Neuronal stem cell (in vitro differentiated cells): ENCODE measurements around the gene CD164L2.
"Not testable (repeated sequence)": the region's sequence is repeated elsewhere in the genome, so short reads cannot be mapped to it uniquely, and the experiment has no call there.

ENCODE experiments used
- DNase-seq: peaks from one replicate; pipeline ENCODE4 v3.0.0-alpha.2; 2013; ENCODE audit warnings: low spot score
- H2AFZ ChIP-seq: one replicate; pipeline ENCODE4 v1.6.1; 2013; ENCODE audit warnings: mild to moderate bottlenecking, low read length, inconsistent platforms
- H2AK5ac ChIP-seq: 2 replicates; pipeline ENCODE4 v1.6.1; 2013; ENCODE audit warnings: low read depth, mild to moderate bottlenecking, inconsistent platforms, low read length, moderate library complexity, mixed read lengths
- H2BK120ac ChIP-seq: 2 replicates; pipeline ENCODE4 v1.6.1; 2013; ENCODE audit warnings: low read depth, mild to moderate bottlenecking, inconsistent platforms, low read length, moderate library complexity, mixed read lengths
- H2BK12ac ChIP-seq: one replicate; pipeline ENCODE4 v1.6.1; 2013; ENCODE audit warnings: low read length, inconsistent platforms
- H2BK15ac ChIP-seq: 2 replicates; pipeline ENCODE4 v1.6.1; 2013; ENCODE audit warnings: mild to moderate bottlenecking, low read length, inconsistent platforms, mixed read lengths
- H2BK5ac ChIP-seq: one replicate; pipeline ENCODE4 v1.6.1; 2013; ENCODE audit warnings: inconsistent platforms, mild to moderate bottlenecking, low read length, moderate library complexity
- H3K14ac ChIP-seq: one replicate; pipeline ENCODE4 v1.6.1; 2013; ENCODE audit warnings: low read length, inconsistent platforms
- H3K18ac ChIP-seq: 2 replicates; pipeline ENCODE4 v1.6.1; 2013; ENCODE audit warnings: low read length, inconsistent platforms
- H3K23ac ChIP-seq: 2 replicates; pipeline ENCODE4 v1.6.1; 2013; ENCODE audit warnings: low read depth, mild to moderate bottlenecking, mixed read lengths, low read length, inconsistent platforms; ENCODE audit not compliant: poor library complexity
- H3K27ac ChIP-seq: replicated peaks from 3 replicates; pipeline ENCODE4 v1.5.1; 2013; ENCODE audit warnings: low read length, inconsistent platforms
- H3K27me3 ChIP-seq, 3 experiments: 2 replicates each; pipeline ENCODE4 v1.6.1; 2013; ENCODE audit warnings: low read length in 3 of 3, mild to moderate bottlenecking in 2 of 3, inconsistent platforms in 1 of 3, low read depth in 1 of 3, mixed read lengths in 1 of 3, moderate library complexity in 1 of 3; ENCODE audit not compliant: control insufficient read depth in 3 of 3, insufficient read depth in 3 of 3
- H3K36me3 ChIP-seq, 2 donors: replicated peaks in 1 of 2; 2 replicates each; pipeline ENCODE4 v1.6.1; 2013; ENCODE audit warnings: low read length in 2 of 2; ENCODE audit not compliant: control insufficient read depth in 2 of 2, insufficient read depth in 2 of 2
- H3K4ac ChIP-seq: 2 replicates; pipeline ENCODE4 v1.6.1; 2013; ENCODE audit warnings: inconsistent platforms, mild to moderate bottlenecking, low read length, moderate library complexity
- H3K4me1 ChIP-seq, 2 donors: 1 replicate in 1 of 2; 2 replicates in 1 of 2; pipeline ENCODE4 v1.6.1; 2013; ENCODE audit warnings: low read length in 2 of 2, low read depth in 1 of 2; ENCODE audit not compliant: control insufficient read depth in 2 of 2, insufficient read depth in 1 of 2
- H3K4me2 ChIP-seq: one replicate; pipeline ENCODE4 v1.6.1; 2013; ENCODE audit warnings: mild to moderate bottlenecking, low read length, inconsistent platforms; ENCODE audit not compliant: insufficient read depth, poor library complexity, severe bottlenecking
- H3K4me3 ChIP-seq, 2 donors: 2 replicates each; pipeline ENCODE4 v1.5.1; 2013; ENCODE audit warnings: low read length in 2 of 2, mild to moderate bottlenecking in 2 of 2, inconsistent platforms in 1 of 2, moderate library complexity in 1 of 2
- H3K79me1 ChIP-seq: one replicate; pipeline ENCODE4 v1.6.1; 2013; ENCODE audit warnings: low read depth, mild to moderate bottlenecking, inconsistent platforms, low read length, moderate library complexity
- H3K9ac ChIP-seq: one replicate; pipeline ENCODE4 v1.6.1; 2013; ENCODE audit warnings: mild to moderate bottlenecking, low read depth, low read length, inconsistent platforms; ENCODE audit not compliant: poor library complexity
- H3K9me3 ChIP-seq, 2 donors: replicated peaks in 1 of 2; 2 replicates each; pipeline versions ENCODE3 to v1.6.1; 2013; ENCODE audit warnings: low read length in 2 of 2, mild to moderate bottlenecking in 2 of 2, inconsistent platforms in 1 of 2, low read depth in 1 of 2, mixed read lengths in 1 of 2, moderate library complexity in 1 of 2; ENCODE audit not compliant: control insufficient read depth in 2 of 2, insufficient read depth in 1 of 2
- H4K8ac ChIP-seq: one replicate; pipeline ENCODE4 v1.6.1; 2013; ENCODE audit warnings: low read depth, mild to moderate bottlenecking, inconsistent platforms, low read length, moderate library complexity
- H4K91ac ChIP-seq: one replicate; pipeline ENCODE4 v1.6.1; 2013; ENCODE audit warnings: low read length, low read depth, mild to moderate bottlenecking, inconsistent platforms; ENCODE audit not compliant: poor library complexity
- WGBS, 2 donors: extraction: QIAGEN DNeasy Blood & Tissue Kit; methylation state at CpG; one replicate each; pipeline ENCODE4 v1.1.7; 2013; ENCODE audit warnings: missing lambda C conversion rate in 2 of 2, mixed read lengths in 1 of 2; ENCODE audit not compliant: insufficient read length in 2 of 2, insufficient replicate concordance in 1 of 2; ENCODE audit errors: extremely low coverage in 2 of 2; 5-methylcytosine and 5-hydroxymethylcytosine counted together

The CD164L2 gene

GRCh38 chr1:27409669-27410068 lies 26.5 kb upstream of the CD164L2 start:
- H3K36me3 ChIP-seq, result peaks cover 27 to 86% of the 10 kb centered on the region in 2 donors
- WGBS, 2 donors, result no CpG with 5 or more reads among the region's 11 CpGs

GRCh38 chr1:27408151-27408550 lies 25.0 kb upstream of the CD164L2 start:
- H2BK5ac ChIP-seq, result no peak overlapping the region
- H3K79me1 ChIP-seq, result no peaks in the 10 kb centered on the region
- no peak overlapping the region for H3K27ac ChIP-seq
- no CpG with 5 or more reads among the region's 9 CpGs for WGBS, 2 donors
- no peaks in the 10 kb centered on the region for H3K27me3 ChIP-seq
- H3K4ac ChIP-seq, result no peak overlapping the region
- no peak for DNase-seq
- no peak overlapping the region for H2AFZ ChIP-seq
- peak overlapping the region; percentile 30 for H2AK5ac ChIP-seq
- H2BK120ac ChIP-seq, result no peak overlapping the region
- no peak overlapping the region for H3K14ac ChIP-seq
- peaks cover 19 to 32% of the 10 kb centered on the region in 2 donors for H3K4me1 ChIP-seq
- no peak overlapping the region for H3K4me2 ChIP-seq
- H2BK15ac ChIP-seq, result no peak overlapping the region
- no peak overlapping the region for H4K8ac ChIP-seq
- peak overlapping the region; percentile 15 for H3K18ac ChIP-seq
- H3K36me3 ChIP-seq, result peaks cover 20 to 74% of the 10 kb centered on the region in 2 donors
- no peak overlapping the region for H3K4me3 ChIP-seq
- H3K9me3 ChIP-seq, result no peaks in the 10 kb centered on the region
- H2BK12ac ChIP-seq, result no peak overlapping the region
- no peak overlapping the region for H3K9ac ChIP-seq
- no peak overlapping the region for H4K91ac ChIP-seq
- H3K23ac ChIP-seq, result no peak overlapping the region

More at GRCh38 chr1:27409669-27410068, 26.5 kb upstream of the CD164L2 start:
- Histone ChIP-seq H3K18ac (no peak overlapping the region), H3K4me1 (peaks cover 13 to 25% of the 10 kb centered on the region in 2 donors), H3K14ac (no peak overlapping the region), H3K9ac (no peak overlapping the region), H4K91ac (no peak overlapping the region), H3K23ac (no peak overlapping the region), H2AFZ (no peak overlapping the region), H3K4me3 (no peak overlapping the region), H3K79me1 (no peaks in the 10 kb centered on the region), H3K27ac (no peak overlapping the region), H4K8ac (no peak overlapping the region), H3K9me3 (no peaks in the 10 kb centered on the region), H2BK5ac (no peak overlapping the region), H2BK12ac (no peak overlapping the region), H2BK15ac (no peak overlapping the region), H3K27me3 (no peaks in the 10 kb centered on the region), H2AK5ac (no peak overlapping the region), H3K4me2 (no peak overlapping the region), H2BK120ac (no peak overlapping the region), H3K4ac (no peak overlapping the region)
- DNase-seq, result no peak

- not testable (repeated sequence) for H4K91ac ChIP-seq, H2BK5ac ChIP-seq, H3K4ac ChIP-seq, H4K8ac ChIP-seq, H3K27me3 ChIP-seq, H3K9ac ChIP-seq, H3K4me2 ChIP-seq, H2AFZ ChIP-seq, H2BK12ac ChIP-seq, H3K9me3 ChIP-seq, H3K23ac ChIP-seq, H2AK5ac ChIP-seq, H3K79me1 ChIP-seq, H3K18ac ChIP-seq, H3K4me3 ChIP-seq, H2BK120ac ChIP-seq, DNase-seq, H3K14ac ChIP-seq, H2BK15ac ChIP-seq
- H3K36me3 ChIP-seq, result peaks cover 12 to 60% of the 10 kb centered on the region in 2 donors
- peak overlapping the region; percentile 100 for H3K27ac ChIP-seq
- WGBS, 2 donors, result no CpG with 5 or more reads among the region's 2 CpGs
- H3K4me1 ChIP-seq, result peaks cover 21 to 40% of the 10 kb centered on the region in 2 donors
These were observed 23.7 kb upstream of the CD164L2 start for GRCh38 chr1:27406791-27407190.

GRCh38 chr1:27406362-27406680 lies 23.2 kb upstream of the CD164L2 start:
- Histone ChIP-seq H2AK5ac (peak overlapping the region; percentile 98), H3K79me1 (no peaks in the 10 kb centered on the region), H3K9me3 (no peaks in the 10 kb centered on the region), H2AFZ (no peak overlapping the region), H3K14ac (no peak overlapping the region), H2BK5ac (peak overlapping the region; percentile 76), H3K4me1 (peaks cover 21 to 40% of the 10 kb centered on the region in 2 donors), H3K23ac (peak overlapping the region; percentile 26), H2BK15ac (peak overlapping the region; percentile 86), H4K8ac (no peak overlapping the region), H3K18ac (peak overlapping the region; percentile 91), H3K9ac (peak overlapping the region; percentile 80), H2BK120ac (no peak overlapping the region), H3K36me3 (peaks cover 11 to 56% of the 10 kb centered on the region in 2 donors), H2BK12ac (no peak overlapping the region), H3K27ac (peak overlapping the region; percentile 100), H4K91ac (peak overlapping the region; percentile 88), H3K4ac (peak overlapping the region; percentile 99), H3K4me3 (no peak overlapping the region), H3K4me2 (no peak overlapping the region), H3K27me3 (no peaks in the 10 kb centered on the region)
- no CpG with 5 or more reads among the region's 4 CpGs for WGBS, 2 donors
- no peak for DNase-seq
